Erythroblast (primary cell): ENCODE results near the gene ORAI2.

Experiments
- GATA1 ChIP-seq: IDR thresholded peaks from 2 replicates; pipeline ENCODE4 v1.6.1; 2011; ENCODE audit warnings: low read depth, mild to moderate bottlenecking, control low read depth, low read length, moderate library complexity
- POLR2A ChIP-seq: IDR thresholded peaks from 2 replicates; pipeline ENCODE4 v1.6.1; 2011; ENCODE audit warnings: mild to moderate bottlenecking, low read length

GRCh38 chr7:102390697-102391484 is 42.5 kb upstream of the ORAI2 start:
- TF ChIP-seq POLR2A (no peak), GATA1 (no peak)
